Astrocyte (in vitro differentiated cells and primary cell): ENCODE measurements around the gene ATP6V0E1. TPM values are rescaled to one million over a fixed set of nuclear protein-coding genes. Genes with fewer than 3 reads are reported as not detected.

ENCODE experiments used
- DNase-seq: peaks from one replicate; pipeline ENCODE4 v3.0.0-alpha.2; 2010; ENCODE audit warnings: low read depth
- FAIRE-seq: peaks from 2 replicates; lab custom pipeline; 2011; peaks lifted over from hg19 to GRCh38; lab: Jason Lieb, UNC
- H2AFZ ChIP-seq: 2 replicates; pipeline ENCODE4 v1.6.0; 2012; ENCODE audit warnings: low read depth, low read length, inconsistent platforms
- H3K27ac ChIP-seq: 2 replicates; pipeline ENCODE4 v1.5.1; 2011; ENCODE audit warnings: low read depth, low read length, inconsistent platforms
- H3K27me3 ChIP-seq: 2 replicates; pipeline ENCODE4 v1.6.0; 2011; ENCODE audit warnings: low read length, inconsistent platforms; ENCODE audit not compliant: insufficient read depth
- H3K36me3 ChIP-seq: 2 replicates; pipeline ENCODE4 v1.5.1; 2011; ENCODE audit warnings: low read length, inconsistent platforms; ENCODE audit not compliant: insufficient read depth
- H3K4me1 ChIP-seq: 2 replicates; pipeline ENCODE4 v1.5.1; 2011; ENCODE audit warnings: low read length, inconsistent platforms; ENCODE audit not compliant: insufficient read depth
- H3K4me2 ChIP-seq: 2 replicates; pipeline ENCODE4 v1.6.0; 2012; ENCODE audit warnings: low read length, inconsistent platforms
- H3K4me3 ChIP-seq: 2 replicates; pipeline ENCODE4 v1.5.1; 2011; ENCODE audit warnings: low read depth, mild to moderate bottlenecking, low read length, inconsistent platforms; ENCODE audit not compliant: insufficient read depth
- H3K79me2 ChIP-seq: 2 replicates; pipeline ENCODE4 v1.6.0; 2012; ENCODE audit warnings: mild to moderate bottlenecking, low read length, inconsistent platforms; ENCODE audit not compliant: insufficient read depth
- H3K9ac ChIP-seq: 2 replicates; pipeline ENCODE4 v1.6.0; 2012; ENCODE audit warnings: mild to moderate bottlenecking, low read length, inconsistent platforms
- H3K9me3 ChIP-seq: 2 replicates; pipeline ENCODE4 v1.5.1; 2012; ENCODE audit warnings: low read depth, mild to moderate bottlenecking, low read length, inconsistent platforms; ENCODE audit not compliant: insufficient read depth
- H4K20me1 ChIP-seq: 2 replicates; pipeline ENCODE4 v1.6.0; 2012; ENCODE audit warnings: low read length, inconsistent platforms; ENCODE audit not compliant: insufficient read depth
- H3K27ac Mint-ChIP-seq: one replicate; pipeline ENCODE4 v1.8.0; 2021; ENCODE audit warnings: mild to moderate bottlenecking, mixed read lengths; ENCODE audit not compliant: unreplicated experiment
- H3K27me3 Mint-ChIP-seq: one replicate; pipeline ENCODE4 v1.8.0; 2021; ENCODE audit warnings: low read depth, mixed read lengths; ENCODE audit not compliant: unreplicated experiment
- H3K36me3 Mint-ChIP-seq: one replicate; pipeline ENCODE4 v1.8.0; 2021; ENCODE audit warnings: low read depth, mixed read lengths; ENCODE audit not compliant: unreplicated experiment
- H3K4me1 Mint-ChIP-seq: one replicate; pipeline ENCODE4 v1.8.0; 2021; ENCODE audit warnings: low read depth, mixed read lengths; ENCODE audit not compliant: unreplicated experiment
- H3K4me3 Mint-ChIP-seq: one replicate; pipeline ENCODE4 v1.8.0; 2021; ENCODE audit warnings: mild to moderate bottlenecking, moderate library complexity, mixed read lengths; ENCODE audit not compliant: unreplicated experiment
- H3K9me3 Mint-ChIP-seq: one replicate; pipeline ENCODE4 v1.8.0; 2021; ENCODE audit warnings: mild to moderate bottlenecking, mixed read lengths; ENCODE audit not compliant: unreplicated experiment
- EZH2 ChIP-seq: IDR thresholded peaks from 2 replicates; pipeline ENCODE4 v1.6.1; 2012; ENCODE audit warnings: mild to moderate bottlenecking, low read length, inconsistent platforms; ENCODE audit not compliant: insufficient read depth
- total RNA-seq: library from RNA; stranded (reverse); gene quantifications from 2 replicates; pipeline ENCODE4 v1.2.1, GENCODE V29; 2021
- TF ChIP-seq, protein P1 (sequence below): IDR thresholded peaks from 2 replicates; pipeline ENCODE4 v1.5.1; 2011; ENCODE audit warnings: low read depth, mild to moderate bottlenecking, inconsistent platforms, low read length, moderate library complexity; ENCODE audit not compliant: insufficient read depth

ATP6V0E1 gene
- total RNA-seq, 1 donor from 2014 or later, result 327 TPM

DNA sequence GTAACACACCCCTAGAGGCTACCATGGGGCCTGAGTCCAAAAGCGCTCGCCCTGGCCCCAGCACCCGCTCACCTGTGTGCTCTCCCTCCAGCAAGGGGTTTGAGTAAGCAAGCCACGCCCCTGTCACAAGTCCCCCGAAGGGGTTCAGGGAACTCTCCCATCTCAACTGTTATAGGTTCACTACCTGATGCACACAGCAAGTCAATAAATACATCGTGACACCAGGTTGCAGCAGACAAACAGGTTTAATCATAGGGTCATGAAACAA, 64.2 kb downstream of the ATP6V0E1 start:
- TF ChIP-seq, protein P1, sequence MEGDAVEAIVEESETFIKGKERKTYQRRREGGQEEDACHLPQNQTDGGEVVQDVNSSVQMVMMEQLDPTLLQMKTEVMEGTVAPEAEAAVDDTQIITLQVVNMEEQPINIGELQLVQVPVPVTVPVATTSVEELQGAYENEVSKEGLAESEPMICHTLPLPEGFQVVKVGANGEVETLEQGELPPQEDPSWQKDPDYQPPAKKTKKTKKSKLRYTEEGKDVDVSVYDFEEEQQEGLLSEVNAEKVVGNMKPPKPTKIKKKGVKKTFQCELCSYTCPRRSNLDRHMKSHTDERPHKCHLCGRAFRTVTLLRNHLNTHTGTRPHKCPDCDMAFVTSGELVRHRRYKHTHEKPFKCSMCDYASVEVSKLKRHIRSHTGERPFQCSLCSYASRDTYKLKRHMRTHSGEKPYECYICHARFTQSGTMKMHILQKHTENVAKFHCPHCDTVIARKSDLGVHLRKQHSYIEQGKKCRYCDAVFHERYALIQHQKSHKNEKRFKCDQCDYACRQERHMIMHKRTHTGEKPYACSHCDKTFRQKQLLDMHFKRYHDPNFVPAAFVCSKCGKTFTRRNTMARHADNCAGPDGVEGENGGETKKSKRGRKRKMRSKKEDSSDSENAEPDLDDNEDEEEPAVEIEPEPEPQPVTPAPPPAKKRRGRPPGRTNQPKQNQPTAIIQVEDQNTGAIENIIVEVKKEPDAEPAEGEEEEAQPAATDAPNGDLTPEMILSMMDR, result no peak
- no peak for TF ChIP-seq EZH2
- Mint-ChIP-seq H3K4me3 (no peak overlapping the region), H3K36me3 (peaks cover 2% of the 10 kb centered on the region), H3K27me3 (peaks cover 4% of the 10 kb centered on the region), H3K9me3 (no peaks in the 10 kb centered on the region), H3K27ac (no peak overlapping the region), H3K4me1 (peaks cover 9% of the 10 kb centered on the region)
- DNase-seq, result no peak
- Histone ChIP-seq H3K9ac (no peak overlapping the region), H3K4me1 (no peaks in the 10 kb centered on the region), H3K79me2 (no peaks in the 10 kb centered on the region), H3K36me3 (no peaks in the 10 kb centered on the region), H3K27me3 (no peaks in the 10 kb centered on the region), H2AFZ (no peak overlapping the region), H3K9me3 (no peaks in the 10 kb centered on the region), H3K4me2 (no peak overlapping the region), H4K20me1 (no peaks in the 10 kb centered on the region), H3K4me3 (no peak overlapping the region), H3K27ac (no peak overlapping the region)
- no peak for FAIRE-seq

DNA sequence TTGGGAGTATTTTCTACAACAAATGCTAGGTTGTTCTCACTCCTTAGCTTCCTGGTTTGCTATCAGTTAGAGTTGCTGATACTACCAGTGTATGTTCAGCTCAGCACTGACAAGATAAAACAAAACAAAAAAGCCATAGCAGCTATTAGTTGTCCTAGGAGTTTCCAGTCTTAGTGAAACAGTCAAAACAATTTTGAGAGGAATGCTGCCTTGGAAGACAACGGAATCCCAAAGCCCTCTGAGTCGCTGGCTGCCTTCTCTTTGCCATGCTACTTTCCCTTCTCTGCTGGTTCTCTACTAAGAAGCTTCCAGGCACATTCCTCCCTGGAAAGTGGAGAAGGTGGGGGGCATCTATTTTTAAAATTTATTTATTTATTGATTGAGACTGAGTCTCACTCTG, 67.2 kb downstream of the ATP6V0E1 start:
- Histone ChIP-seq H3K79me2 (no peaks in the 10 kb centered on the region), H2AFZ (no peak overlapping the region), H4K20me1 (no peaks in the 10 kb centered on the region), H3K27me3 (no peaks in the 10 kb centered on the region), H3K27ac (no peak overlapping the region), H3K9me3 (no peaks in the 10 kb centered on the region), H3K36me3 (no peaks in the 10 kb centered on the region), H3K4me2 (no peak overlapping the region), H3K9ac (no peak overlapping the region), H3K4me1 (peaks cover 16% of the 10 kb centered on the region), H3K4me3 (no peak overlapping the region)
- no peaks in the 10 kb centered on the region for H3K9me3 Mint-ChIP-seq
- DNase-seq, result no peak
- peaks cover 9% of the 10 kb centered on the region for H3K4me1 Mint-ChIP-seq
- peaks cover 4% of the 10 kb centered on the region for H3K27me3 Mint-ChIP-seq
- no peak overlapping the region for H3K27ac Mint-ChIP-seq
- FAIRE-seq, result no peak
- peaks cover 2% of the 10 kb centered on the region for H3K36me3 Mint-ChIP-seq
- no peak overlapping the region for H3K4me3 Mint-ChIP-seq
- TF ChIP-seq, protein P1, result no peak
- TF ChIP-seq EZH2, result no peak

DNA sequence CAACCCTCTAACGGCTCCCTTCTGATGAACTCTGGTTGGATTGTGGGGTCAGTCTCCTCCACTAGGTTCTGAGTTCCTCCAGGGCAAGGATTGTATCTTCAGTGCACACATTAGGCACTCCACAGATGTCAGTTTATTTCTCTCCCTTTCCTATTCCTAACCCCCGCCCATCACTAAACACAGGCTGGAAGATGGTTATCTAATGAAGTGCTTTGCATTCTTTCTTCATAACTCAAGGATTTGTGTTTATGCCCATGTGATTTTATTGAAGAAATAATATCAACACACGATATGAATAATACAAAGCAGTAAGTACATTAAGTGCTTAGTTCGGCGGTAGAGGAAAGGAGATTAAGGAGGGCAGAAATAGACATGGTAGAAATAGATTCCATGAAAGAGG, 68.2 kb downstream of the ATP6V0E1 start:
- H3K9ac ChIP-seq, result no peak overlapping the region
- Mint-ChIP-seq H3K27ac (no peak overlapping the region), H3K4me3 (no peak overlapping the region), H3K9me3 (no peaks in the 10 kb centered on the region), H3K36me3 (peaks cover 2% of the 10 kb centered on the region), H3K27me3 (peaks cover 4% of the 10 kb centered on the region), H3K4me1 (peaks cover 9% of the 10 kb centered on the region)
- TF ChIP-seq, protein P1, result no peak
- no peak for TF ChIP-seq EZH2
- peak; percentile 27 for DNase-seq
- no peaks in the 10 kb centered on the region for H3K27me3 ChIP-seq
- H3K36me3 ChIP-seq, result no peaks in the 10 kb centered on the region
- no peak overlapping the region for H3K27ac ChIP-seq
- FAIRE-seq, result no peak
- no peak overlapping the region for H2AFZ ChIP-seq
- no peaks in the 10 kb centered on the region for H3K79me2 ChIP-seq
- peaks cover 16% of the 10 kb centered on the region for H3K4me1 ChIP-seq
- no peak overlapping the region for H3K4me3 ChIP-seq
- H3K4me2 ChIP-seq, result no peak overlapping the region
- H3K9me3 ChIP-seq, result no peaks in the 10 kb centered on the region
- no peaks in the 10 kb centered on the region for H4K20me1 ChIP-seq
